GM20431 (cell line): ENCODE results near the gene IGFBP2.

Source experiments
- in situ Hi-C: fragments of 300-500 bp; cut with MseI, MboI; formaldehyde crosslinking; loops from one replicate; pipeline ENCODE4 v1.15.0; 2020; ENCODE audit warnings: low sequenced_read_pairs; ENCODE audit not compliant: unreplicated experiment

The IGFBP2 gene

GRCh38 chr2:216661051-216661450 lies 27.8 kb downstream of the IGFBP2 start:
- in situ Hi-C loops = loop anchor here (10.0 kb wide), 2 partner anchors 146 to 446 kb away; no protein-coding TSS in a partner anchor

DNA sequence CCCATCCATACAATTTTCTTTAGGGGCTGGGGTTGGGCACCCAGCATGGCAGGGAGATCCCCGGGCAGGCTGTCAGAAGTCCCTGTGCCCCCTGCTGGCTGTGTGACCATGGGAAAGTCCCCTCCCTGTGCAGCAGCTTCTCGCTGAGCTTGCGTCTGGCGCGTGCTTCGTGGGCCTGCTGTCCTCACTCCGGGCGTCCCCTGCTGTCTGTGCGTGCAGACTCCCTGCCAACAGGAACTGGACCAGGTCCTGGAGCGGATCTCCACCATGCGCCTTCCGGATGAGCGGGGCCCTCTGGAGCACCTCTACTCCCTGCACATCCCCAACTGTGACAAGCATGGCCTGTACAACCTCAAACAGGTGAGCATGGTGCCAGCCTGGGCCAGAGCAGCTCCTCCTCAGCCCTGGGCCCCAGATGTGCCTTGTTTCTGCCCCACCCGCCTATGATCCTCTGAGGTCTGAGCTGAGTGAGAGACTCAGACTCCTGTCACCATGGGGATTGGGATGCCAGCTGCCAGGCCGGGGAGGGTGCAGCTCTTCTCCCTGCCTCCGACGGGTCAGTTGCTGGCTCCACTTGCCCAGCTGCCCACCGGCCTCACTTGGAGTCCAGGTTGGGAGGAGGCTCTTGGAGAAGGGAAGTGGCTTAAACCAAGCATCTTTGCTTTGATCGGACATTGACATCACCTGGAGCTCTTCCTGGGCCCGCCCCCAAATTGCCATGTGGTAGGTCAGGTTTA lies 28.6 kb downstream of the IGFBP2 start:
- in situ Hi-C loops = loop anchor here (10.0 kb wide), 2 partner anchors 147 to 447 kb away; no protein-coding TSS in a partner anchor

DNA sequence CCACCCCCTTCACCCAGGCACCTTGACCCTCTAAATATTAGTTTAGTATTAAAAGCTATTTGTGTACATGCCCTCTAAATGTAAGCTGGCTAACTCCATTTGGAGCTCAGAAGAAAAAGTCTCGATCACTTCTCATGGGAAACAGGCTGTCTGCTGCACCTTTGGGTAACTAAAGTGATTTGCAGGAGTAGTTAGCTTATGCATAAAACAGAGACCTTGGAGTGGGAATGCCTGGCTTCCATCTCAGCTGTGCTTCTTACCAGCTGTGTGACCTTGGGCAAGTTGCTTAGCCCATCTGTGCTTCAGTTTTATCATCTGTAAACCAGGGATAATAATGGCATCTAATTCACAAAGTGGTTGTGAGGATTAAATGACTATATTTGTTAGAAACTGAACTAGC lies 29.9 kb downstream of the IGFBP2 start:
- in situ Hi-C loops = loop anchor here (10.0 kb wide), 2 partner anchors 148 to 448 kb away; no protein-coding TSS in a partner anchor

- in situ Hi-C loops = loop anchor here (10.0 kb wide), 2 partner anchors 149 to 449 kb away; no protein-coding TSS in a partner anchor
These were observed 30.6 kb downstream of the IGFBP2 start for GRCh38 chr2:216663846-216664245.

- in situ Hi-C loops = loop anchor here (10.0 kb wide), 2 partner anchors 150 to 450 kb away; no protein-coding TSS in a partner anchor
These were observed 31.4 kb downstream of the IGFBP2 start for GRCh38 chr2:216664593-216665034.

DNA sequence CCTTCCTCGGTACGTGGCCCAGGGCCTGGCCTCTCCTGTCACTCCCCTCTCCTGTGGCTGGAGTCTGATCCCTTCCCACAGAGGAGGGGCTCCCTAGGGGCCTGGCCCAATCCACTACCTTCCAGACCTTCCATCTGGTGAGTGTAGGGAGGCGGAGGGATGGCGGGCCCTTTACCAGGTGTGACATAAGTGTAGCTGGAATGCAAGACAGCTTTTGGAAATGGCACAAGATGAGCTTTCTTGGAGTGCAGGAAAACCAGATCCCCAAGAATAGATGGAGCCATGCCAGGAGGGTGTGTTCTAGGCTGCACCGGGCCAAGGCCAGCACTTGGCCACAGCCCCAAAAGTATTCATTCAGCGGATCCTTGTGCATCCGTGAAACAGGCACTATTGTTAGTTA lies 32.0 kb downstream of the IGFBP2 start:
- in situ Hi-C loops = loop anchor here (10.0 kb wide), 2 partner anchors 150 to 450 kb away; no protein-coding TSS in a partner anchor

- in situ Hi-C loops = loop anchor here (10.0 kb wide), 2 partner anchors 151 to 451 kb away; no protein-coding TSS in a partner anchor
These were observed 32.5 kb downstream of the IGFBP2 start for GRCh38 chr2:216665717-216666116.

DNA sequence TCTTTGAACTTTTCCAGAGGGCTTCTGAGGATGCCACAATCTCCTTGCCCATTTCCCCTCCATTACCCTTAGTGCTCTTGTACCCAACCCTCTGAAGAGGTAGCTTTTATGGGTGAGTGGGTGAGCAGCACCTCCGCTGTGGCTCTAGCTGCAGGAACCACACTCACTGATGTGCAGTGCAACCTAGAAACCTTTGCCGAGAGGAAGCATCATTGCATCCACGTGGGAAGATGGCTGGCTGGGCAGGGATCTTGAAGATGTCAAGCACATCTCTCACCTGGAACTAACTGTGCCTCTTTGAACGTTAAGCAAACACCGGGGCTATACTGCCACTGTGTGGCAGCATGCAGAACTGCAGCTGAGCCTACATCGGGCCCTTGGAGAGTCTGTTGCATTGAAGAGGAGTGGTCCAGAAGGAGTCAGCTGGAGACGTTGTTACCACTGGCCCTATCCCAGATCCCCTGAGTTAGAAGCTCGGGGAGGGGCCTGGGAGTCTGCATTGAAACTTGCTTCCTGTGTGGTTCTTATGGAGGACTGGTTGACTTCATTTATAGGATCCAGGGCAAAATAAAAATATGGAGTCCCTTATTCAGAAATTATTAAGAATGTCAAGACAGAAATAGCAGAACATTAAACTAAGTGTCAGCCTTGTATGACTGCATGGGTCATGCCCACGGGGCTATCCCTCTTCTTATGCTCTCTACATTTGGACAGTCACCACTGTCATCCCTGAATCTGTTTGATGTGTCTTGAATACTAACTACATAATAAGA lies 33.4 kb downstream of the IGFBP2 start:
- in situ Hi-C loops = loop anchor here (10.0 kb wide), 2 partner anchors 152 to 452 kb away; no protein-coding TSS in a partner anchor

DNA sequence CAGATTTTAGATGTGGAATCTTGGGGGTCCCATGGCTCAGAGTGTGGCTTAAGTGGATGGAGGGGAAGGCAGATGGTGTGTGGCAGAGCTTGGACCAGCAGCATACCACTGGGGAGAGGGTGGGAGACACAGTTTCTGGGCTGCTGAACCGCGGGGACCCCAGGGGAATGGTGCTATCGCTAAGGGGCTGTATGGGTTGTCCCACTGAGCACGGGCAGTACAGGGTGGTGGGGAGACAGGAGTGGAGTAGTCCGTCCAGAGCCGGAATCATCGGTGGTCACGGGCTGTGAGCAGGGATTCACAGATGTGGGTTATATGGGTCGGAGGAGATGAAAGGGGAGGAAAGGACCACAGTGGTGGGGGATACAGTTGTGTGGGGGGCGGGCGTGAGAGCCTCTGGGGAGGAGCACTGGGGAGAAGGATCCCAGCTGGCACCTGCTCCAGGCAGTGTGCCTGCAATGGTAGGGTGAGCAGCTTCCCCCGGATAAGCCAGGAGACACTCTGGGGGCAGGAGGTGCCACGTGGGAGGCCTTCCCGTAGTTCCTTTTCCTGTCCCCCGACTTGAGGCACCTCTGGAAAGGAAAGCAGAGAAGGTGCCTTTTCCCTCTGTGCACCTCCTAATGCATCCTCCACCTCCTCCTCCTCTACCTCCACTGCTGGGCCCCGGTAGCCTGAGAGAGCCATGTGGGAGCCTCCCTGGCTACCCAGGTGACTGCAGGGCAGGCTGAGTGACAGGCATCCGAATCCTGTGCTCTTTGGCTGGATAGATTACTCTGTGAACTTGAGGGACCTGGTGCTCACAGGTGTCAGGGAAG lies 37.3 kb downstream of the IGFBP2 start:
- in situ Hi-C loops = no loop called here

GRCh38 chr2:216671081-216671411 lies 37.8 kb downstream of the IGFBP2 start:
- in situ Hi-C loops = no loop called here

GRCh38 chr2:216671791-216672343 lies 38.6 kb downstream of the IGFBP2 start:
- in situ Hi-C loops = no loop called here

- in situ Hi-C loops = no loop called here
These were observed 39.2 kb downstream of the IGFBP2 start for GRCh38 chr2:216672466-216672865.

GRCh38 chr2:216673021-216673420 lies 39.8 kb downstream of the IGFBP2 start:
- in situ Hi-C loops = no loop called here

GRCh38 chr2:216673609-216674008 lies 40.4 kb downstream of the IGFBP2 start:
- in situ Hi-C loops = no loop called here

DNA sequence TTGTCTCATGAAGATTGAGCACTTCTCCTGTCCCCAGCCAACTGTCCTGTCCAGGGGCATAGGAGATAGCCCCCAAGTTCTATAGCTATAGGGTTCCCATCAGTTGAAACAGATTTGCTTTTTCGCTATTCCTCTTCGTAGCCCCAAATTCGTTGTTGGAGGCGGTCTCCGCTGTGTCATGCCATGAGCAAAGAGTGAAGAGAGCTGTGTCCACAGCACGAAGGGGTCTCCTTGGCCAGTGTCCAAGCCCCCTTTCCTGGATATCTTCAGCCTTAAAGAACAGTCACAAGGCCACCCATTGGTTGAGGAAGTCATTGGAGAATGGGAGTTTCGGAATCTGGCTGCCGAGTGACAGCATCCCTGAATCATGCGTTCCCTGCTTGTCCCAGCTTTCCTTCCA lies 41.2 kb downstream of the IGFBP2 start:
- in situ Hi-C loops = no loop called here

- in situ Hi-C loops = loop anchor here (25.0 kb wide), 1 partner anchor 1036 kb away; no protein-coding TSS in a partner anchor
These were observed 43.4 kb downstream of the IGFBP2 start for GRCh38 chr2:216676630-216677029.

- in situ Hi-C loops = loop anchor here (25.0 kb wide), 1 partner anchor 1035 kb away; no protein-coding TSS in a partner anchor
These were observed 44.3 kb downstream of the IGFBP2 start for GRCh38 chr2:216677439-216678097.

- in situ Hi-C loops = loop anchor here (25.0 kb wide), 1 partner anchor 1034 kb away; no protein-coding TSS in a partner anchor
These were observed 44.9 kb downstream of the IGFBP2 start for GRCh38 chr2:216678098-216678465.
